K562 (cell line): ENCODE measurements around the gene KLHL22. TPM values are rescaled to one million over a fixed set of nuclear protein-coding genes. Genes with fewer than 3 reads are reported as not detected.

ENCODE experiments used
- FOXA3 ChIP-seq, 2 experiments: fragments of 450-650 bp in 1 of 2; sonication (generic) in 1 of 2; formaldehyde crosslinking; IDR thresholded peaks in 1 of 2; conservative IDR thresholded peaks in 1 of 2; 2 replicates each; pipeline versions ENCODE4 v1.4.0 to v1.8.0; 2020 to 2022; ENCODE audit warnings: mild to moderate bottlenecking in 2 of 2, missing genetic modification reagents in 1 of 2
- HNRNPK ChIP-seq: fragments of 200-400 bp; formaldehyde crosslinking; IDR thresholded peaks from one replicate; pipeline ENCODE4 v1.6.1; 2018; ENCODE audit warnings: mild to moderate bottlenecking, low read depth, low read length; ENCODE audit not compliant: poor library complexity, severe bottlenecking
- PHB2 ChIP-seq: fragments of 450-650 bp; IDR thresholded peaks from 2 replicates; pipeline ENCODE4 v1.6.1; 2017; ENCODE audit warnings: low read depth
- PHF8 ChIP-seq: fragments of 200-600 bp; sonication (generic); IDR thresholded peaks from 2 replicates; pipeline ENCODE4 v1.6.1; 2012; ENCODE audit warnings: mixed run types, mild to moderate bottlenecking, inconsistent platforms, low read length, moderate library complexity, borderline replicate concordance
- RB1 ChIP-seq: fragments of 450-650 bp; IDR thresholded peaks from 2 replicates; pipeline ENCODE4 v1.6.1; 2017; ENCODE audit warnings: low read depth, mild to moderate bottlenecking
- RNF2 ChIP-seq: sonication (generic); IDR thresholded peaks from 2 replicates; pipeline ENCODE4 v1.6.1; 2016
- SMAD4 ChIP-seq: fragments of 250-450 bp; sonication (Bioruptor Pico); conservative IDR thresholded peaks from 2 replicates; pipeline ENCODE4 v1.8.0; 2021; ENCODE audit warnings: inconsistent platforms, mild to moderate bottlenecking, moderate library complexity
- YY1 ChIP-seq, 3 experiments: IDR thresholded peaks; 2 replicates each; pipeline ENCODE4 v1.6.1; 2011; ENCODE audit warnings: low read length in 2 of 3, mild to moderate bottlenecking in 2 of 3, moderate library complexity in 2 of 3, borderline replicate concordance in 1 of 3, control low read depth in 1 of 3, low read depth in 1 of 3; ENCODE audit not compliant: insufficient read depth in 3 of 3, insufficient replicate concordance in 2 of 3, control insufficient read depth in 1 of 3, insufficient read length in 1 of 3; ENCODE audit errors: extremely low read depth in 1 of 3
- ZBTB7A ChIP-seq: IDR thresholded peaks from 2 replicates; pipeline ENCODE4 v1.6.1; 2011; ENCODE audit warnings: low read depth, mild to moderate bottlenecking, low read length, moderate library complexity, borderline replicate concordance; ENCODE audit not compliant: control insufficient read depth
- polyA plus RNA-seq, 8 experiments: library from polyadenylated mRNA; depleted of rRNA in 4 of 8; stranded (reverse) in 5 of 8; unstranded in 3 of 8; fragments of >200 nt; fragmentation: Nextera tagmentation in 2 of 8; fragmentation: Illumina TruSeq in 1 of 8; extraction: Ambion mirVana in 2 of 8; extraction: Trizol in 1 of 8; gene quantifications; 2 replicates each; pipeline versions ENCODE4 v1.2.1 to v1.2.3, GENCODE V29; 2011 to 2014; ENCODE audit warnings: inconsistent platforms in 1 of 8, missing spikeins in 1 of 8
- total RNA-seq, 7 experiments: library from RNA; depleted of rRNA in 6 of 7; stranded (reverse); fragments of >200 nt in 6 of 7; fragmentation: Illumina TruSeq in 2 of 7; extraction: Trizol in 2 of 7; gene quantifications; 2 replicates each; pipeline versions ENCODE4 v1.2.1 to v1.2.3, GENCODE V29; 2011 to 2021; ENCODE audit warnings: low replicate concordance in 1 of 7
- TF ChIP-seq, protein P1 (sequence below): fragments of 250-450 bp; sonication (Bioruptor Pico); IDR thresholded peaks from 2 replicates; pipeline ENCODE4 v1.9.0; 2021; ENCODE audit warnings: mild to moderate bottlenecking, inconsistent platforms
- TF ChIP-seq, protein P2 (sequence below): sonication (generic); formaldehyde crosslinking; IDR thresholded peaks from 2 replicates; pipeline ENCODE4 v1.8.1; 2022; ENCODE audit warnings: missing genetic modification reagents

Gene KLHL22
- total and polyA plus RNA-seq, 9 of the 15 experiments (the other 6 are each of a cell fraction or from before 2014, with no cell fraction given) = 1.3 to 25.6 (median 15.2) TPM

DNA sequence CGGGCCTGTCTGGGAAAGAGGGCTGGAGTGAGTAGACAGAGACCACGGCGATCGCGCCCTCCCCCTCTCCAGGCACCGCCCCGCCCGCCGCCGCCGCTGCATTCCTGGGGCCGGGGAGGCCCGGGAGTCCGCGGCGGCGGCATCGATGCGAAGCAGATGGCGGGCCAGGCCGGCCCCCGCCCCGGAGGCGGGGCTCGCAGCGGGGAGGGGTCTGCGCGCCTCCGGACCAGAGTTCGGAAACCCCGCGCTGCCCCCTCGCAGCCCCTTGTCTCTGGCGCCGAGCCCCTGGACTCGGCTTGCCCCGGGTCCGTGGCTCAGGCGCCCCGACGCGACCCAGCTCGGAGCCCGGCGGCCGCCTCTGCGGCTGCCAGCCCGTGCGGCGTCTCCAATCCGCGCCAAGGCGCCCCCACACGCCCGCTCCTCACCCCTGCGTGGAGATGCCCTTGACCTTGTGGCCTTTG is 59.3 kb downstream of the KLHL22 start (continued):
- TF ChIP-seq, protein P1, sequence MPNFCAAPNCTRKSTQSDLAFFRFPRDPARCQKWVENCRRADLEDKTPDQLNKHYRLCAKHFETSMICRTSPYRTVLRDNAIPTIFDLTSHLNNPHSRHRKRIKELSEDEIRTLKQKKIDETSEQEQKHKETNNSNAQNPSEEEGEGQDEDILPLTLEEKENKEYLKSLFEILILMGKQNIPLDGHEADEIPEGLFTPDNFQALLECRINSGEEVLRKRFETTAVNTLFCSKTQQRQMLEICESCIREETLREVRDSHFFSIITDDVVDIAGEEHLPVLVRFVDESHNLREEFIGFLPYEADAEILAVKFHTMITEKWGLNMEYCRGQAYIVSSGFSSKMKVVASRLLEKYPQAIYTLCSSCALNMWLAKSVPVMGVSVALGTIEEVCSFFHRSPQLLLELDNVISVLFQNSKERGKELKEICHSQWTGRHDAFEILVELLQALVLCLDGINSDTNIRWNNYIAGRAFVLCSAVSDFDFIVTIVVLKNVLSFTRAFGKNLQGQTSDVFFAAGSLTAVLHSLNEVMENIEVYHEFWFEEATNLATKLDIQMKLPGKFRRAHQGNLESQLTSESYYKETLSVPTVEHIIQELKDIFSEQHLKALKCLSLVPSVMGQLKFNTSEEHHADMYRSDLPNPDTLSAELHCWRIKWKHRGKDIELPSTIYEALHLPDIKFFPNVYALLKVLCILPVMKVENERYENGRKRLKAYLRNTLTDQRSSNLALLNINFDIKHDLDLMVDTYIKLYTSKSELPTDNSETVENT (CRISPR knock-in tag) = peak; percentile 54; the same call in 1 of the 2 replicates
- peak; percentile 58 for TF ChIP-seq RB1
- TF ChIP-seq FOXA3 (CRISPR knock-in tag; conservative IDR thresholded peaks at IDR 0.05 in 1 of 2, IDR thresholded peaks at IDR 0.05 in 1 of 2) = no peak
- TF ChIP-seq PHF8 = 0 out of 2 replicates have a peak, but pooled peaks have one; percentile 3
- TF ChIP-seq YY1 (IDR thresholded peaks at IDR 0.05; ENCODE audit: borderline replicate concordance in 1 of 3, control insufficient read depth in 1 of 3, extremely low read depth in 1 of 3, insufficient read depth in 3 of 3, insufficient read length in 1 of 3, insufficient replicate concordance in 2 of 3, low read depth in 1 of 3, low read length in 2 of 3) = peak in 1 of 3 experiments; percentile 35
- no peak for TF ChIP-seq RNF2
- TF ChIP-seq PHB2 = no peak
- TF ChIP-seq HNRNPK = peak; percentile 36
- TF ChIP-seq ZBTB7A = peak; percentile 44; the same call in 1 of the 2 replicates
- 0 out of 2 replicates have a peak, but pooled peaks have one; percentile 26 for TF ChIP-seq SMAD4 (CRISPR knock-in tag)
- TF ChIP-seq, protein P2, sequence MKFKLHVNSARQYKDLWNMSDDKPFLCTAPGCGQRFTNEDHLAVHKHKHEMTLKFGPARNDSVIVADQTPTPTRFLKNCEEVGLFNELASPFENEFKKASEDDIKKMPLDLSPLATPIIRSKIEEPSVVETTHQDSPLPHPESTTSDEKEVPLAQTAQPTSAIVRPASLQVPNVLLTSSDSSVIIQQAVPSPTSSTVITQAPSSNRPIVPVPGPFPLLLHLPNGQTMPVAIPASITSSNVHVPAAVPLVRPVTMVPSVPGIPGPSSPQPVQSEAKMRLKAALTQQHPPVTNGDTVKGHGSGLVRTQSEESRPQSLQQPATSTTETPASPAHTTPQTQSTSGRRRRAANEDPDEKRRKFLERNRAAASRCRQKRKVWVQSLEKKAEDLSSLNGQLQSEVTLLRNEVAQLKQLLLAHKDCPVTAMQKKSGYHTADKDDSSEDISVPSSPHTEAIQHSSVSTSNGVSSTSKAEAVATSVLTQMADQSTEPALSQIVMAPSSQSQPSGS = 0 out of 2 replicates have a peak, but pooled peaks have one; percentile 42
